DND-41 (cell line): ENCODE data around the gene SEMA3B.

ENCODE experiments used
- CTCF ChIP-seq: IDR thresholded peaks from 2 replicates; pipeline ENCODE4 v1.5.1; 2012; ENCODE audit warnings: borderline replicate concordance, low read length, moderate library complexity, mild to moderate bottlenecking; ENCODE audit not compliant: poor library complexity, severe bottlenecking; ENCODE audit errors: extremely low read depth
- EZH2 ChIP-seq: IDR thresholded peaks from 3 replicates; pipeline ENCODE4 v1.6.1; 2012; ENCODE audit warnings: borderline replicate concordance, low read depth, mild to moderate bottlenecking, moderate library complexity, low read length, inconsistent platforms; ENCODE audit not compliant: severe bottlenecking

GRCh38 chr3:50250514-50250913 is 18.4 kb upstream of the SEMA3B start:
- TF ChIP-seq CTCF (no peak), EZH2 (no peak)
